K562 (cell line): ENCODE measurements around the gene HDLBP. TPM values are rescaled to one million over a fixed set of nuclear protein-coding genes. Genes with fewer than 3 reads are reported as not detected.

Experiments used
- ATAC-seq: fragments of 200-7000 bp; cut with Tn5 transposase; 3 replicates; pipeline ENCODE4 v1.9.1; 2020; ENCODE audit warnings: moderate library complexity
- BruUV-seq: library from RNA; stranded (reverse); fragments of 400-500 nt; replicated peaks from 2 replicates; lab custom pipeline; 2021; lab: Mats Ljungman, UMichigan
- CTCF ChIA-PET: fragments of 300-600 bp; formaldehyde crosslinking; extraction: SDS; loops from one replicate; lab custom pipeline; 2021; ENCODE audit warnings: low intra/inter-chr PET ratio; lab: Yijun Ruan, JAX
- POLR2A ChIA-PET: fragments of 300-600, 350-650 bp; sonication (Branson Sonifier 250); formaldehyde crosslinking; extraction: SDS; loops from one replicate; lab custom pipeline; 2021; ENCODE audit warnings: antibody characterized with exemption, inconsistent platforms; lab: Yijun Ruan, JAX
- DNase-seq, 4 experiments: peaks; one replicate each; pipeline versions ENCODE4 v3.0.0 to v3.0.0-alpha.2; 2011 to 2018; ENCODE audit warnings: low spot score in 3 of 4, mixed read lengths in 3 of 4; ENCODE audit errors: extremely low read depth in 1 of 4
- FAIRE-seq: peaks from 2 replicates; lab custom pipeline; 2011; peaks lifted over from hg19 to GRCh38; lab: Jason Lieb, UNC
- H2AFZ ChIP-seq: 2 replicates; pipeline ENCODE4 v1.6.0; 2011; ENCODE audit warnings: low read depth, low read length, control low read depth, inconsistent platforms
- H3K27ac ChIP-seq: fragments of 200-600 bp; 3 replicates; pipeline ENCODE4 v1.8.0; 2011; ENCODE audit warnings: low read depth, mild to moderate bottlenecking, control low read depth, inconsistent platforms, low read length, moderate library complexity, mixed read lengths; ENCODE audit errors: extremely low read depth
- H3K27me3 ChIP-seq, 2 experiments: fragments of 300-600 bp in 1 of 2; 2 replicates in 1 of 2; 3 replicates in 1 of 2; pipeline versions ENCODE4 v1.6.0 to v1.8.0; 2011; ENCODE audit warnings: inconsistent platforms in 2 of 2, low read length in 2 of 2, mild to moderate bottlenecking in 1 of 2, mixed read lengths in 1 of 2, moderate library complexity in 1 of 2; ENCODE audit not compliant: control insufficient read depth in 2 of 2, insufficient read depth in 2 of 2
- H3K36me3 ChIP-seq: fragments of 300-600 bp; 3 replicates; pipeline ENCODE4 v1.8.0; 2011; ENCODE audit warnings: mild to moderate bottlenecking, low read length, inconsistent platforms; ENCODE audit not compliant: control insufficient read depth, insufficient read depth
- H3K4me1 ChIP-seq, 2 experiments: fragments of 200-600 bp in 1 of 2; replicated peaks in 1 of 2; 2 replicates in 1 of 2; 3 replicates in 1 of 2; pipeline versions ENCODE4 v1.5.1 to v1.8.0; 2011; ENCODE audit warnings: inconsistent platforms in 2 of 2, low read length in 2 of 2, mild to moderate bottlenecking in 1 of 2, mixed read lengths in 1 of 2, moderate library complexity in 1 of 2; ENCODE audit not compliant: control insufficient read depth in 2 of 2, insufficient read depth in 2 of 2
- H3K4me2 ChIP-seq: 2 replicates; pipeline ENCODE4 v1.6.1; 2011; ENCODE audit warnings: low read length, control low read depth, inconsistent platforms, mixed read lengths; ENCODE audit not compliant: insufficient read depth
- H3K4me3 ChIP-seq: fragments of 200-600 bp; sonication (generic), shearing (Covaris generic); 2 replicates; pipeline ENCODE4 v1.5.1; 2016; ENCODE audit warnings: control low read depth, inconsistent platforms
- H3K79me2 ChIP-seq: fragments of 200-600 bp; 3 replicates; pipeline ENCODE4 v1.8.0; 2011; ENCODE audit warnings: low read length, inconsistent platforms; ENCODE audit not compliant: control insufficient read depth, insufficient read depth
- H3K9ac ChIP-seq, 2 experiments: 2 replicates each; pipeline versions ENCODE4 v1.6.0 to v1.6.1; 2011; ENCODE audit warnings: low read depth in 2 of 2, low read length in 2 of 2, control low read depth in 1 of 2, inconsistent platforms in 1 of 2, mild to moderate bottlenecking in 1 of 2, mixed read lengths in 1 of 2; ENCODE audit not compliant: insufficient read depth in 1 of 2
- H3K9me1 ChIP-seq: one replicate; pipeline ENCODE4 v1.6.0; 2011; ENCODE audit warnings: inconsistent platforms, mild to moderate bottlenecking, low read length, moderate library complexity; ENCODE audit not compliant: control insufficient read depth, insufficient read depth
- H3K9me3 ChIP-seq: replicated peaks from 2 replicates; pipeline ENCODE4 v1.5.1; 2011; ENCODE audit warnings: low read depth, low read length, inconsistent platforms; ENCODE audit not compliant: control insufficient read depth, insufficient read depth
- H4K20me1 ChIP-seq: replicated peaks from 2 replicates; pipeline ENCODE4 v1.6.1; 2011; ENCODE audit warnings: low read length, inconsistent platforms, mixed read lengths; ENCODE audit not compliant: control insufficient read depth, insufficient read depth
- CCAR2 ChIP-seq: fragments of 200-400 bp; formaldehyde crosslinking; IDR thresholded peaks from 2 replicates; pipeline ENCODE4 v1.6.1; 2017; ENCODE audit warnings: mild to moderate bottlenecking, low read depth, low read length
- EP400 ChIP-seq: fragments of 450-650 bp; IDR thresholded peaks from 2 replicates; pipeline ENCODE4 v1.6.1; 2017; ENCODE audit warnings: antibody characterized with exemption, mild to moderate bottlenecking, moderate library complexity
- ETV5 ChIP-seq: sonication (generic); formaldehyde crosslinking; IDR thresholded peaks from 2 replicates; pipeline ENCODE4 v1.4.0; 2020; ENCODE audit warnings: low read depth, mild to moderate bottlenecking, missing genetic modification reagents
- GATAD2B ChIP-seq: fragments of 450-650 bp; IDR thresholded peaks from 2 replicates; pipeline ENCODE4 v1.6.1; 2017; ENCODE audit warnings: mild to moderate bottlenecking, borderline replicate concordance
- KDM4B ChIP-seq, 2 experiments: fragments of 450-650 bp in 1 of 2; sonication (generic) in 1 of 2; IDR thresholded peaks; 2 replicates each; pipeline ENCODE4 v1.6.1; 2016 to 2017; ENCODE audit warnings: borderline replicate concordance in 2 of 2, antibody characterized with exemption in 1 of 2, low read depth in 1 of 2, mild to moderate bottlenecking in 1 of 2
- MEIS2 ChIP-seq: fragments of 450-650 bp; IDR thresholded peaks from 2 replicates; pipeline ENCODE4 v1.6.1; 2014; ENCODE audit warnings: mild to moderate bottlenecking; ENCODE audit not compliant: partially characterized antibody
- POLR2G ChIP-seq: fragments of 200-400 bp; formaldehyde crosslinking; IDR thresholded peaks from 2 replicates; pipeline ENCODE4 v1.6.1; 2017; ENCODE audit warnings: low read depth, mild to moderate bottlenecking, antibody characterized with exemption, low read length, moderate library complexity
- RBM22 ChIP-seq: fragments of 200-400 bp; formaldehyde crosslinking; IDR thresholded peaks from 2 replicates; pipeline ENCODE4 v1.6.1; 2018; ENCODE audit warnings: low read length, low read depth; ENCODE audit not compliant: poor library complexity, severe bottlenecking
- SMAD3 ChIP-seq: fragments of 450-650 bp; formaldehyde crosslinking; conservative IDR thresholded peaks from 2 replicates; pipeline ENCODE4 v1.4.0; 2020; ENCODE audit warnings: mild to moderate bottlenecking
- THAP12 ChIP-seq: fragments of 250-450 bp; sonication (Bioruptor Pico); IDR thresholded peaks from 2 replicates; pipeline ENCODE4 v1.9.0; 2021; ENCODE audit warnings: mild to moderate bottlenecking, inconsistent platforms
- TOE1 ChIP-seq, 2 experiments: fragments of 450-650 bp in 1 of 2; sonication (generic) in 1 of 2; formaldehyde crosslinking in 1 of 2; IDR thresholded peaks; 2 replicates each; pipeline versions ENCODE4 v1.7.1 to v1.8.0; 2016 to 2022; ENCODE audit warnings: borderline replicate concordance in 2 of 2, mild to moderate bottlenecking in 2 of 2, antibody characterized with exemption in 1 of 2, inconsistent platforms in 1 of 2, low read depth in 1 of 2, missing genetic modification reagents in 1 of 2, moderate library complexity in 1 of 2
- USF1 ChIP-seq: sonication (generic); formaldehyde crosslinking; IDR thresholded peaks from 2 replicates; pipeline ENCODE4 v1.9.0; 2022; ENCODE audit warnings: mild to moderate bottlenecking, missing genetic modification reagents
- VEZF1 ChIP-seq: fragments of 200-800 bp; sonication (Bioruptor generic); IDR thresholded peaks from 2 replicates; pipeline ENCODE4 v1.6.1; 2017; ENCODE audit warnings: missing genetic modification characterization, missing compliant biosample characterization
- ZNF133 ChIP-seq: fragments of 250-450 bp; sonication (Bioruptor Pico); IDR thresholded peaks from 2 replicates; pipeline ENCODE4 v1.4.0; 2020; ENCODE audit warnings: mild to moderate bottlenecking
- ZNF586 ChIP-seq: fragments of 450-650 bp; formaldehyde crosslinking; conservative IDR thresholded peaks from 2 replicates; pipeline ENCODE4 v1.4.0; 2020; ENCODE audit warnings: mild to moderate bottlenecking, moderate library complexity
- ZNF830 ChIP-seq: fragments of 250-450 bp; sonication (Bioruptor Pico); IDR thresholded peaks from 2 replicates; pipeline ENCODE4 v1.5.0; 2021; ENCODE audit warnings: mild to moderate bottlenecking
- WGBS: fragments of 100-300 bp; shearing (Covaris generic); methylation state at CpG from one replicate; pipeline ENCODE4 v1.1.6; 2016; ENCODE audit warnings: low coverage, mixed read lengths; ENCODE audit not compliant: insufficient coverage; ENCODE audit errors: missing lambda C conversion rate; 5-methylcytosine and 5-hydroxymethylcytosine counted together
- in situ Hi-C: fragments of 300-500 bp; cut with MboI; formaldehyde crosslinking; loops from 4 replicates; pipeline ENCODE4 v1.15.0; 2018; ENCODE audit warnings: inconsistent platforms, mixed read lengths
- intact Hi-C: fragments of 100-400 bp; cut with micrococcal nuclease; formaldehyde crosslinking; loops from 2 replicates; pipeline ENCODE4 v1.14.2; 2022
- polyA plus RNA-seq, 8 experiments: library from polyadenylated mRNA; depleted of rRNA in 4 of 8; stranded (reverse) in 5 of 8; unstranded in 3 of 8; fragments of >200 nt; fragmentation: Nextera tagmentation in 2 of 8; fragmentation: Illumina TruSeq in 1 of 8; extraction: Ambion mirVana in 2 of 8; extraction: Trizol in 1 of 8; gene quantifications; 2 replicates each; pipeline versions ENCODE4 v1.2.1 to v1.2.3, GENCODE V29; 2011 to 2014; ENCODE audit warnings: inconsistent platforms in 1 of 8, missing spikeins in 1 of 8
- total RNA-seq, 7 experiments: library from RNA; depleted of rRNA in 6 of 7; stranded (reverse); fragments of >200 nt in 6 of 7; fragmentation: Illumina TruSeq in 2 of 7; extraction: Trizol in 2 of 7; gene quantifications; 2 replicates each; pipeline versions ENCODE4 v1.2.1 to v1.2.3, GENCODE V29; 2011 to 2021; ENCODE audit warnings: low replicate concordance in 1 of 7

HDLBP gene
- total and polyA plus RNA-seq, 9 of the 15 experiments (the other 6 are each of a cell fraction or from before 2014, with no cell fraction given): 24.4 to 378 (median 146) TPM

GRCh38 chr2:241234066-241234790 lies 81.2 kb downstream of the HDLBP start:
- Histone ChIP-seq H2AFZ (no peak overlapping the region), H3K4me3 (no peak overlapping the region), H3K27ac (no peak overlapping the region), H3K79me2 (no peaks in the 10 kb centered on the region), H3K4me1 (peaks cover 0 to 2% of the 10 kb centered on the region in 2 experiments; a peak in 1 of 5 replicates), H3K4me2 (no peak overlapping the region), H3K27me3 (no peaks in the 10 kb centered on the region), H3K9ac (no peak overlapping the region), H3K9me3 (no peaks in the 10 kb centered on the region), H4K20me1 (no peaks in the 10 kb centered on the region), H3K9me1 (no peaks in the 10 kb centered on the region), H3K36me3 (peaks cover 86% of the 10 kb centered on the region; the same call in 2 of the 3 replicates)
- FAIRE-seq (no peak), DNase-seq (no peak), ATAC-seq (no peak)
- intact Hi-C loops (no loop called here), in situ Hi-C loops (no loop called here)
- TF ChIP-seq RBM22 (peak; percentile 41), ZNF830 (CRISPR knock-in tag) (no peak), MEIS2 (no peak), ZNF586 (CRISPR knock-in tag) (no peak), ZNF133 (CRISPR knock-in tag) (no peak), GATAD2B (no peak), THAP12 (CRISPR knock-in tag) (no peak), POLR2G (peak; percentile 23; the same call in 1 of the 2 replicates), EP400 (no peak), SMAD3 (no peak), USF1 (CRISPR knock-in tag) (no peak), KDM4B (IDR thresholded peaks at IDR 0.05; ENCODE audit: borderline replicate concordance in 2 of 2, low read depth in 1 of 2) (no peak), CCAR2 (no peak), VEZF1 (CRISPR knock-in tag) (no peak), TOE1 (IDR thresholded peaks at IDR 0.05; ENCODE audit: borderline replicate concordance) (no peak), TOE1 (CRISPR knock-in tag; IDR thresholded peaks at IDR 0.05; ENCODE audit: borderline replicate concordance, low read depth) (no peak), ETV5 (CRISPR knock-in tag) (no peak)
- WGBS: 90% methylated on average over 20 of the region's 21 CpGs
- no TSS peak for BruUV-seq
- CTCF ChIA-PET: no interaction called here
- POLR2A ChIA-PET: interaction anchor here (0.6 to 1.2 kb wide), 3 partner anchors 9 to 185 kb away, joined by 3 to 7 read pairs (median 3); no protein-coding TSS in a partner anchor
